NT2/D1 (cell line): ENCODE measurements around the gene LRMDA.

Source experiments
- SUZ12 ChIP-seq: IDR thresholded peaks from 2 replicates; pipeline ENCODE4 v1.6.1; 2011; ENCODE audit not compliant: insufficient read length, insufficient read depth; ENCODE audit errors: extremely low read depth
- ZNF274 ChIP-seq: IDR thresholded peaks from 2 replicates; pipeline ENCODE4 v1.6.1; 2011; ENCODE audit warnings: mild to moderate bottlenecking, low read depth, low read length

- TF ChIP-seq ZNF274 (no peak), SUZ12 (no peak)
Measured at GRCh38 chr10:76560338-76560737, 1128.9 kb downstream of the LRMDA start.
